Activated CD4-positive, alpha-beta T cell treated with anti-CD3 and anti-CD28 coated beads, Interleukin-2, Interleukin-4, amounts not matched to agents 100 ng/mL and 50 ng/mL, durations not matched to agents 16 hours and 8 hours (primary cell): ENCODE measurements around the gene TSEN2.
"Not testable (repeated sequence)": the region's sequence is repeated elsewhere in the genome, so short reads cannot be mapped to it uniquely, and the experiment has no call there.

Experiments
- DNase-seq: peaks from one replicate; pipeline ENCODE4 v3.0.0-alpha.2; 2020; ENCODE audit warnings: low spot score

Gene TSEN2

GRCh38 chr3:12484198-12484982 lies at the start of gene TSEN2:
Gene TSEN2, plus strand, starts transcription at chr3:12484480. Its CDS starts 5,321 bp downstream, at chr3:12489801.
- DNase-seq = peak; percentile 96

- DNase-seq = no peak
Measured at GRCh38 chr3:12436514-12437220, 47.6 kb upstream of the TSEN2 start.

- no peak for DNase-seq
Measured at GRCh38 chr3:12437221-12437605, 47.1 kb upstream of the TSEN2 start.

- no peak for DNase-seq
Measured at GRCh38 chr3:12437861-12438260, 46.4 kb upstream of the TSEN2 start.

- DNase-seq = no peak
Measured at GRCh38 chr3:12438318-12438717, 46.0 kb upstream of the TSEN2 start.

GRCh38 chr3:12439161-12439940 lies 44.9 kb upstream of the TSEN2 start:
- no peak for DNase-seq

GRCh38 chr3:12440927-12441714 lies 43.2 kb upstream of the TSEN2 start:
- no peak for DNase-seq

GRCh38 chr3:12442654-12443501 lies 41.4 kb upstream of the TSEN2 start:
- no peak for DNase-seq

GRCh38 chr3:12443781-12444522 lies 40.3 kb upstream of the TSEN2 start:
- DNase-seq = no peak

- no peak for DNase-seq
Measured at GRCh38 chr3:12444582-12445471, 39.5 kb upstream of the TSEN2 start.

- DNase-seq = no peak
Measured at GRCh38 chr3:12445523-12446240, 38.6 kb upstream of the TSEN2 start.

GRCh38 chr3:12446298-12446697 lies 38.0 kb upstream of the TSEN2 start:
- no peak for DNase-seq

GRCh38 chr3:12447075-12447474 lies 37.2 kb upstream of the TSEN2 start:
- DNase-seq = no peak

GRCh38 chr3:12448404-12449202 lies 35.7 kb upstream of the TSEN2 start:
- DNase-seq = not testable (repeated sequence)

- no peak for DNase-seq
Measured at GRCh38 chr3:12449889-12450682, 34.2 kb upstream of the TSEN2 start.

- no peak for DNase-seq
Measured at GRCh38 chr3:12451481-12451880, 32.8 kb upstream of the TSEN2 start.

GRCh38 chr3:12451960-12452359 lies 32.3 kb upstream of the TSEN2 start:
- DNase-seq = no peak
